Subcutaneous abdominal adipose tissue (tissue), 5 donors: ENCODE data around the gene AAMP.

Source experiments
- H3K27ac ChIP-seq: one replicate; pipeline ENCODE4 v1.7.0; 2013; ENCODE audit warnings: low read depth, mild to moderate bottlenecking, inconsistent platforms, low read length, moderate library complexity
- H3K27me3 ChIP-seq, 5 donors: one replicate each; pipeline ENCODE4 v1.7.0; 2013; ENCODE audit warnings: low read length in 5 of 5, inconsistent platforms in 1 of 5; ENCODE audit not compliant: control insufficient read depth in 5 of 5, insufficient read depth in 4 of 5
- H3K36me3 ChIP-seq, 5 donors: one replicate each; pipeline ENCODE4 v1.7.0; 2013; ENCODE audit warnings: low read length in 5 of 5; ENCODE audit not compliant: control insufficient read depth in 5 of 5, insufficient read depth in 5 of 5
- H3K4me1 ChIP-seq, 5 donors: one replicate each; pipeline ENCODE4 v1.7.0; 2013; ENCODE audit warnings: low read length in 5 of 5, mild to moderate bottlenecking in 3 of 5, moderate library complexity in 1 of 5; ENCODE audit not compliant: control insufficient read depth in 5 of 5, insufficient read depth in 5 of 5
- H3K4me3 ChIP-seq, 5 donors: one replicate each; pipeline ENCODE4 v1.7.0; 2013; ENCODE audit warnings: low read length in 5 of 5, low read depth in 1 of 5
- H3K9ac ChIP-seq, 5 donors: one replicate each; pipeline ENCODE4 v1.7.0; 2013; ENCODE audit warnings: low read length in 5 of 5, mild to moderate bottlenecking in 4 of 5, moderate library complexity in 3 of 5
- H3K9me3 ChIP-seq, 5 donors: one replicate each; pipeline ENCODE4 v1.7.0; 2013; ENCODE audit warnings: low read length in 5 of 5; ENCODE audit not compliant: control insufficient read depth in 5 of 5
- donor health status: healthy.
- donor health status: healthy.
- donor health status: healthy.
- donor health status: healthy.
- donor health status: healthy.

The AAMP gene

GRCh38 chr2:218286570-218287459 is 16.9 kb upstream of the AAMP start:
- peaks cover 0 to 18% (median 12%) of the 10 kb centered on the region in 5 donors for H3K36me3 ChIP-seq
- H3K4me1 ChIP-seq, result peaks cover 34 to 99% (median 92%) of the 10 kb centered on the region in 5 donors
- peak overlapping the region; percentile 100 for H3K27ac ChIP-seq
- H3K4me3 ChIP-seq, result peak overlapping the region; percentile 54 to 73 (median 63)
- H3K27me3 ChIP-seq, result peaks cover 0 to 5% (median 0%) of the 10 kb centered on the region in 5 donors
- peaks cover 0 to 3% (median 0%) of the 10 kb centered on the region in 5 donors for H3K9me3 ChIP-seq
- peak overlapping the region; percentile 40 to 90 (median 75) for H3K9ac ChIP-seq

DNA sequence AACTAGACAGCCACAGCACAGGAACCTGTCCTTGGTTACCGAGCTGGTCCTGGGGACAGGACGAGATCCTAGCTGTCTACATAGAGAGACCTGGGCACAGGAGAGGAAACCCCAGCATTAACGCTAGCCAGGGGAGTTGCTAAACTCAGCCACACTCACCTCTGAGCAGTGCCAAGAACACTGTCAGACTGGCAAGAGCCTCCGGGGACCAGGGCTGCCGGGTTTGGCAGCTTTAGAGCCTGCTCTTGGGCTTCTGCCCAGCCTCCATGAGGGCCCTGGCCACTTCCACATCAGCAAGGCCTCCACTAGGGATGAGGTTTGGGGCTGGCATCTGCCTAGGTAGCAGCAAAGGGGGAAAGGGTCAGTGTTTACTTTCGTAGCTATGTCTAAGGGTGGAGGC is 15.7 kb upstream of the AAMP start:
- H3K9ac ChIP-seq, result peak overlapping the region; percentile 40 to 90 (median 75)
- peaks cover 32 to 94% (median 87%) of the 10 kb centered on the region in 5 donors for H3K4me1 ChIP-seq
- H3K36me3 ChIP-seq, result peaks cover 0 to 30% (median 22%) of the 10 kb centered on the region in 5 donors
- peak overlapping the region; percentile 100 for H3K27ac ChIP-seq
- H3K4me3 ChIP-seq, result peak overlapping the region; percentile 54 to 73 (median 63)
- peaks cover 0 to 5% (median 0%) of the 10 kb centered on the region in 5 donors for H3K27me3 ChIP-seq
- peaks cover 0 to 3% (median 0%) of the 10 kb centered on the region in 5 donors for H3K9me3 ChIP-seq

DNA sequence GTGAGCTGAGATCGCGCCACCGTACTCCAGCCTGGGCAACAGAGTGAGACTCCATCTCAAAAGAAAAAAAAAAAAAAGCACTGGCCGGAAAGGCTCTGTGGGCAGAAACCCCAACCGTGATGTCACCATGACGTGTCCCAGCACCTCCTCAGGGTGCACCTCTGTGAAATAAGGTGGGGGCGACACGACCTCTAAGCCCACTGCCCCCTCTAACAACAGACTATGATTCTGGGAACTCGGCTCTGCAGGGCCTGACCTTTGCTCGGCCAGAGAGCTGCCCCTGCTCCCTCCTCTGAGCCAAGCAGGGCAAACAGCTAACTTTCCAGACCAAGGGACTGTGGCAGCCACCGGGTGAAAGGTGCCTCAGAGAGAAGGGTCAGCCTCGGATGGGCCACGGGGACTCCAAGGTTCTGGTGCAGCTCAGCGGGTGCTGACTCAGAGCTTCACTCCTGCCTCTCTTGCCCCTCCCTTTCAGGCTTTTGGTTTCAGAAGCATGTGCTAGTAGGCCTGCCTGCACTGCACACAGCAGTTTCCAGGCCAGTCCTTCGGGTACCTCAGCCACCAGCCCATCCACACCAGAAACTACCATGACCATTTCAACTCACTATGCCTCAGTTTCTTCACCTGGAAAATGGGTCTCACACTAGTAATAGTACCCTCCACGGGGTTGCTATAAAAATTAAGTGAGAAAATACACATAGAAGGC is 14.3 kb upstream of the AAMP start:
- Histone ChIP-seq H3K9me3 (no peaks in the 10 kb centered on the region), H3K9ac (peak overlapping the region in 4 of 5 donors; percentile 3 to 84 (median 78)), H3K4me1 (peaks cover 21 to 80% (median 75%) of the 10 kb centered on the region in 5 donors), H3K4me3 (peak overlapping the region in 2 of 5 donors; percentile 3 to 25), H3K36me3 (peaks cover 0 to 43% (median 36%) of the 10 kb centered on the region in 5 donors), H3K27me3 (no peaks in the 10 kb centered on the region), H3K27ac (peak overlapping the region; percentile 100)

DNA sequence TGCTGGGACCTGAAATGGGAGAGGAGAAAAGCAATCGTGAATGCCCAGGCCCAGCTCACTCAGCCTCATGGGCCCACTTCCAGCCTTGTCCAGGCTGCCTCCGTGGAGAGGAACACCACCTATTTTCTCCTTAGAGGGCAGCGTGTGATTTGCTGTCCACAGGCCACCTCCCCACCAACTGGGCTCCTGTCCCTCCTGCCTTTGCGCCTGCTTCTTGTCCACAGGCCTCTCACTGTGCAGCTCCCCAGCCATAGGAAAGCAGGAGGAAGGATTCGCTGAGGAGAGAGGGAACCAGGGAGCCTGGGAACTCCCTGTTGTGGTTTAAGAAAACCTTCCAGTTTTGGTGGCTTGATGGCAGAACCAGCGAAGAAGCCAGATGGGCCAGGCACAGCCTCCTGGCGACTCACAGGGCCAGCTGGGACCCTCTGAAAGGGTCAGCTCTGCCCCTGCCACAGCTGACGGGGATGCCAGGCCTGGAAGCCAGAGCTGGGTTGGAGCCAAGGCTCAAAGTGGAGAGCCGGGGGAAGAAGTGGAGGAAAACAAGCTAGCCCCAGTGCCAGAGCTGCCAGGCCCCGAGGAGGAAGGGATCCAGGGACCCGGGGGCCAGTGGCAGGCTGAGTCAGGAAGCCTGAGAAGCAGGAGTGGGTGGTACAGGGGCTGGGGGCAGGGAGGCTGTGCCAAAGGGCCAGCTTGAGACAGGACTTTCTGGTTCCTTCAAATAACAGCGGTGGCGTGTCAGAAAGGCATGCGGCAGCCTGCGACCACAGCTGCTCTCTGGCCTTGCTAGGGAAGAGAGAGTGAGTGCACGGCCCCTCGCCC is 12.4 kb upstream of the AAMP start:
- H3K36me3 ChIP-seq, result peaks cover 2 to 62% (median 54%) of the 10 kb centered on the region in 5 donors
- peak overlapping the region; percentile 41 to 84 (median 74) for H3K9ac ChIP-seq
- no peak overlapping the region for H3K4me3 ChIP-seq
- peaks cover 18 to 63% (median 60%) of the 10 kb centered on the region in 5 donors for H3K4me1 ChIP-seq
- no peaks in the 10 kb centered on the region for H3K9me3 ChIP-seq
- H3K27ac ChIP-seq, result peak overlapping the region; percentile 100
- no peaks in the 10 kb centered on the region for H3K27me3 ChIP-seq

- Histone ChIP-seq H3K4me3 (peak overlapping the region in 1 of 5 donors; percentile 4), H3K27ac (peak overlapping the region; percentile 100), H3K27me3 (no peaks in the 10 kb centered on the region), H3K4me1 (peaks cover 16 to 54% (median 52%) of the 10 kb centered on the region in 5 donors), H3K36me3 (peaks cover 2 to 71% (median 64%) of the 10 kb centered on the region in 5 donors), H3K9ac (peak overlapping the region in 3 of 5 donors; percentile 28 to 74 (median 53)), H3K9me3 (no peaks in the 10 kb centered on the region)
These were observed 11.5 kb upstream of the AAMP start for GRCh38 chr2:218281449-218281848.

GRCh38 chr2:218280260-218280870 is 10.4 kb upstream of the AAMP start:
- Histone ChIP-seq H3K27ac (peak overlapping the region; percentile 24), H3K27me3 (no peaks in the 10 kb centered on the region), H3K4me1 (peaks cover 9 to 52% (median 49%) of the 10 kb centered on the region in 5 donors), H3K9me3 (no peaks in the 10 kb centered on the region), H3K36me3 (peaks cover 2 to 82% (median 74%) of the 10 kb centered on the region in 5 donors), H3K9ac (no peak overlapping the region), H3K4me3 (no peak overlapping the region)

- Histone ChIP-seq H3K4me1 (peaks cover 3 to 52% (median 44%) of the 10 kb centered on the region in 5 donors), H3K27me3 (no peaks in the 10 kb centered on the region), H3K27ac (no peak overlapping the region), H3K9ac (no peak overlapping the region), H3K36me3 (peaks cover 2 to 98% (median 91%) of the 10 kb centered on the region in 5 donors), H3K9me3 (no peaks in the 10 kb centered on the region), H3K4me3 (no peak overlapping the region)
These were observed 8.8 kb upstream of the AAMP start for GRCh38 chr2:218278531-218279360.

GRCh38 chr2:218277921-218278320 is 8.0 kb upstream of the AAMP start:
- no peak overlapping the region for H3K4me3 ChIP-seq
- H3K27me3 ChIP-seq, result no peaks in the 10 kb centered on the region
- H3K4me1 ChIP-seq, result peaks cover 3 to 49% (median 42%) of the 10 kb centered on the region in 5 donors
- H3K36me3 ChIP-seq, result peaks cover 2 to 93% (median 91%) of the 10 kb centered on the region in 5 donors
- peak overlapping the region; percentile 69 for H3K27ac ChIP-seq
- H3K9ac ChIP-seq, result no peak overlapping the region
- no peaks in the 10 kb centered on the region for H3K9me3 ChIP-seq
